ENCODE measurements around the gene TRAF3IP3.

Gene TRAF3IP3

GRCh38 chr1:209797978-209798639 is 42.3 kb downstream of the TRAF3IP3 start:
- Histone ChIP-seq H3K4me3 (ENCODE audit: low read length) (no peak overlapping the region), H3K36me3 (replicated peaks; ENCODE audit: insufficient read depth, low read length) (no peaks in the 10 kb centered on the region), H3K9me2 (replicated peaks; ENCODE audit: insufficient read depth, low read length) (no peaks in the 10 kb centered on the region), H3F3A (ENCODE audit: insufficient read depth, low read length) (no peaks in the 10 kb centered on the region), H3K9me3 (replicated peaks; ENCODE audit: insufficient read depth, low read length) (no peaks in the 10 kb centered on the region), H3K4me1 (ENCODE audit: low read length) (no peaks in the 10 kb centered on the region), H3K27ac (ENCODE audit: low read length) (no peak overlapping the region), H3K4me2 (ENCODE audit: low read depth, low read length) (no peak overlapping the region), H2AFZ (ENCODE audit: low read length) (no peak overlapping the region), H3K79me2 (ENCODE audit: low read length) (no peaks in the 10 kb centered on the region), H3K27me3 (replicated peaks; ENCODE audit: insufficient read depth, low read length) (no peaks in the 10 kb centered on the region), H3K9ac (ENCODE audit: low read length) (no peak overlapping the region), H4K20me1 (ENCODE audit: insufficient read depth, low read length) (no peaks in the 10 kb centered on the region)
- no peak for DNase-seq
- no peak for TF ChIP-seq CTCF (IDR thresholded peaks at IDR 0.05; ENCODE audit: low read length)
- TF ChIP-seq EZH2phosphoT487 (IDR thresholded peaks at IDR 0.05; ENCODE audit: low read length): no peak
- no peak for TF ChIP-seq EZH2 (optimal IDR thresholded peaks at IDR 0.05; ENCODE audit: low read depth, low read length)

GRCh38 chr1:209800984-209801834 is 45.4 kb downstream of the TRAF3IP3 start:
- no peak for DNase-seq
- no peak overlapping the region for H2AFZ ChIP-seq (ENCODE audit: low read length)
- H3K9ac ChIP-seq (ENCODE audit: low read length): no peak overlapping the region
- no peaks in the 10 kb centered on the region for H3K36me3 ChIP-seq (replicated peaks; ENCODE audit: insufficient read depth, low read length)
- no peaks in the 10 kb centered on the region for H4K20me1 ChIP-seq (ENCODE audit: insufficient read depth, low read length)
- H3K27me3 ChIP-seq (replicated peaks; ENCODE audit: insufficient read depth, low read length): no peaks in the 10 kb centered on the region
- no peaks in the 10 kb centered on the region for H3F3A ChIP-seq (ENCODE audit: insufficient read depth, low read length)
- no peaks in the 10 kb centered on the region for H3K79me2 ChIP-seq (ENCODE audit: low read length)
- TF ChIP-seq CTCF (IDR thresholded peaks at IDR 0.05; ENCODE audit: low read length) (no peak), EZH2 (optimal IDR thresholded peaks at IDR 0.05; ENCODE audit: low read depth, low read length) (no peak), EZH2phosphoT487 (IDR thresholded peaks at IDR 0.05; ENCODE audit: low read length) (no peak)
- H3K4me2 ChIP-seq (ENCODE audit: low read depth, low read length): no peak overlapping the region
- H3K9me3 ChIP-seq (replicated peaks; ENCODE audit: insufficient read depth, low read length): no peaks in the 10 kb centered on the region
- H3K4me3 ChIP-seq (ENCODE audit: low read length): no peak overlapping the region
- no peaks in the 10 kb centered on the region for H3K9me2 ChIP-seq (replicated peaks; ENCODE audit: insufficient read depth, low read length)
- H3K27ac ChIP-seq (ENCODE audit: low read length): no peak overlapping the region
- H3K4me1 ChIP-seq (ENCODE audit: low read length): no peaks in the 10 kb centered on the region

GRCh38 chr1:209802117-209802779 is 46.4 kb downstream of the TRAF3IP3 start:
- Histone ChIP-seq H3K27me3 (replicated peaks; ENCODE audit: insufficient read depth, low read length) (no peaks in the 10 kb centered on the region), H3K9me2 (replicated peaks; ENCODE audit: insufficient read depth, low read length) (no peaks in the 10 kb centered on the region), H3K4me2 (ENCODE audit: low read depth, low read length) (no peak overlapping the region), H3K9me3 (replicated peaks; ENCODE audit: insufficient read depth, low read length) (no peaks in the 10 kb centered on the region), H3K79me2 (ENCODE audit: low read length) (no peaks in the 10 kb centered on the region), H3K4me1 (ENCODE audit: low read length) (no peaks in the 10 kb centered on the region), H3K4me3 (ENCODE audit: low read length) (no peak overlapping the region), H2AFZ (ENCODE audit: low read length) (no peak overlapping the region), H3F3A (ENCODE audit: insufficient read depth, low read length) (no peaks in the 10 kb centered on the region), H4K20me1 (ENCODE audit: insufficient read depth, low read length) (no peaks in the 10 kb centered on the region), H3K36me3 (replicated peaks; ENCODE audit: insufficient read depth, low read length) (no peaks in the 10 kb centered on the region), H3K27ac (ENCODE audit: low read length) (no peak overlapping the region), H3K9ac (ENCODE audit: low read length) (no peak overlapping the region)
- no peak for DNase-seq
- TF ChIP-seq CTCF (IDR thresholded peaks at IDR 0.05; ENCODE audit: low read length) (no peak), EZH2 (optimal IDR thresholded peaks at IDR 0.05; ENCODE audit: low read depth, low read length) (no peak), EZH2phosphoT487 (IDR thresholded peaks at IDR 0.05; ENCODE audit: low read length) (no peak)
